Measurements from ENCODE around the gene TCTN3.
A peak's percentile ranks its signal among the peaks of the same experiment; 100 is the strongest.
"Not testable (repeated sequence)": the region's sequence is repeated elsewhere in the genome, so short reads cannot be mapped to it uniquely, and the experiment has no call there.

TCTN3 gene, protein sequence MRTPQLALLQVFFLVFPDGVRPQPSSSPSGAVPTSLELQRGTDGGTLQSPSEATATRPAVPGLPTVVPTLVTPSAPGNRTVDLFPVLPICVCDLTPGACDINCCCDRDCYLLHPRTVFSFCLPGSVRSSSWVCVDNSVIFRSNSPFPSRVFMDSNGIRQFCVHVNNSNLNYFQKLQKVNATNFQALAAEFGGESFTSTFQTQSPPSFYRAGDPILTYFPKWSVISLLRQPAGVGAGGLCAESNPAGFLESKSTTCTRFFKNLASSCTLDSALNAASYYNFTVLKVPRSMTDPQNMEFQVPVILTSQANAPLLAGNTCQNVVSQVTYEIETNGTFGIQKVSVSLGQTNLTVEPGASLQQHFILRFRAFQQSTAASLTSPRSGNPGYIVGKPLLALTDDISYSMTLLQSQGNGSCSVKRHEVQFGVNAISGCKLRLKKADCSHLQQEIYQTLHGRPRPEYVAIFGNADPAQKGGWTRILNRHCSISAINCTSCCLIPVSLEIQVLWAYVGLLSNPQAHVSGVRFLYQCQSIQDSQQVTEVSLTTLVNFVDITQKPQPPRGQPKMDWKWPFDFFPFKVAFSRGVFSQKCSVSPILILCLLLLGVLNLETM

GRCh38 chr10:95693668-95694534, at the start of gene TCTN3:
Gene TCTN3 (minus strand): TSS chr10:95693927. CDS start chr10:95693899, 28 bp downstream.
- DNase-seq (ENCODE audit: low read depth in 2 of 2): peak; percentile 89 to 92

GRCh38 chr10:95742962-95743535, 49.3 kb upstream of the TCTN3 start:
- DNase-seq (ENCODE audit: low read depth in 2 of 2): no peak

- no peak for DNase-seq (ENCODE audit: low read depth in 2 of 2)
Measured at GRCh38 chr10:95742485-95742884, 48.8 kb upstream of the TCTN3 start.

GRCh38 chr10:95741807-95742467, 48.2 kb upstream of the TCTN3 start:
- no peak for DNase-seq (ENCODE audit: low read depth in 2 of 2)

- DNase-seq (ENCODE audit: low read depth in 2 of 2): no peak
Measured at GRCh38 chr10:95739056-95739455, 45.3 kb upstream of the TCTN3 start.

DNA sequence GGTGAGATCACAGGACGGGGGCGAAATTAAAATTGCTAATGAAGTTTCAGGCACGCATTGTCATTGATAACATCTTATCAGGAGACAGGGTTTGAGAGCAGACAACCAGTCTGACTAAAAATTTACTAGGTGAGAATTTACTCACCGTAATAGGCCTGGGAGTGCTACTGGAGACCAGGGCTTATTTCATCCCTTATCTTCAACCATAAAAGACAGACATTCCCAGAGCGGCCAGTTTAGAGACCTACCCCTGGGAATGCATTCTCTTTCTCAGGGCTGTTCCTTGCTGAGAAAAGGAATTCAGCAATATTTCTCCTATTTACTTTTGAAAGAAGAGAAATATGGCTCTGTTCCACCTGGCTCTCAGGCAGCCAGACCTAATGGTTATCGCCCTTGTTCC, 39.2 kb upstream of the TCTN3 start:
- not testable (repeated sequence) for DNase-seq (ENCODE audit: low read depth in 2 of 2)

- no peak for DNase-seq (ENCODE audit: low read depth in 2 of 2)
Measured at GRCh38 chr10:95730233-95730632, 36.5 kb upstream of the TCTN3 start.

GRCh38 chr10:95729323-95730055, 35.8 kb upstream of the TCTN3 start:
- no peak for DNase-seq (ENCODE audit: low read depth in 2 of 2)

GRCh38 chr10:95728526-95728925, 34.8 kb upstream of the TCTN3 start:
- DNase-seq (ENCODE audit: low read depth in 2 of 2): no peak

DNA sequence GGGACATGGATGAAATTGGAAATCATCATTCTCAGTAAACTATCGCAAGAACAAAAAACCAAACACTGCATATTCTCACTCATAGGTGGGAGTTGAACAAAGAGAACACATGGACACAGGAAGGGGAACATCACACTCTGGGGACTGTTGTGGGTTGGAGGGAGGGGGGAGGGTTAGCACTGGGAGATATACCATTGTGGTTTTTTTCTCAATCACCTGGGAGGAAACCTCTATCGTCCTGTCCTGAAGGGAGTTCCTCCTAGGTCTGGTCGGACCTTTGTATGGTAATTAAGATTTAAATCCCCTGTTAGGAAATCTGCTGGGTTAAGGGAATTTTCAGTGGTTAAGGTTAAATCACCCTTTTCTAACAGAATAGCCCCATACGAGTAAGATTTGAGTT, 28.8 kb upstream of the TCTN3 start:
- DNase-seq (ENCODE audit: low read depth in 2 of 2): not testable (repeated sequence)

DNA sequence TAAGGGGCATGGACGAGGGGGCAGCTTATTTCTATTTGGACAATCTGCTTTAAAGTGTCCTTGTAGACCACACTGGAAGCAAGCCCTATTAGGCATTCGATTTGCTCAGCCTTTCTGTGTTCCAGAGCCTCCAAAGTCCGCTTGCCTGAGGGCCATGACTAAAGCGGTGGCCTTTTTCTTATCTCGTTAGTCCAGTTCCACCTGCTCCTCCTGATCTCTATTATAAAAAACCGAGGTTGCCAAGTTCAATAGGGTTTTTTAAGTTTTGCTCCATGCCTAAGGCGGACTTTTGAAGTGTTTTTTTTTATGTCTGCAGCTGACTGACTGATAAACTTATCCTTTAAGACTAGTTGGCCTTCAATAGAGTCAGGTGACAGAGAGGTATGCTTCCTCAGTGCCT, 27.0 kb upstream of the TCTN3 start:
- DNase-seq (ENCODE audit: low read depth in 2 of 2): not testable (repeated sequence)

- no peak for DNase-seq (ENCODE audit: low read depth in 2 of 2)
Measured at GRCh38 chr10:95716866-95717265, 23.1 kb upstream of the TCTN3 start.

DNA sequence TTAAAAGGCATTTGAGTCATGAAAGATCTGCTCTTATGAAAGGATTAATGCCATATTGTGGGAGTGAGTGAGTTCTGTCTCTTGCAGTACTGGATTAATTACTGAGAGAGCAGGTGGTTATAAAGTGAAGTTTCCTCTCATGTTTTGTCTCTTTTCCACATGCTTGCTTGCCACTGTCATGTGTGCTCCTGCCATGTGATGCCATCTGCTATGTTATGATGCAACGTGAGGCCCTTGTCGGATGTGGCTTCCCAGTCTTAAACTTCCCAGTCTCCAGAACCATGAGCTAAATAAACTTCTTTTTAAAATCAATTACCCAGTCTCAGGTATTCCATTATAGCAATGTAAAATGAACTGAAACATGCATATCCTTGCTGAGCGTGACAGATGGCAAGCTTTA, 22.7 kb upstream of the TCTN3 start:
- no peak for DNase-seq (ENCODE audit: low read depth in 2 of 2)

DNA sequence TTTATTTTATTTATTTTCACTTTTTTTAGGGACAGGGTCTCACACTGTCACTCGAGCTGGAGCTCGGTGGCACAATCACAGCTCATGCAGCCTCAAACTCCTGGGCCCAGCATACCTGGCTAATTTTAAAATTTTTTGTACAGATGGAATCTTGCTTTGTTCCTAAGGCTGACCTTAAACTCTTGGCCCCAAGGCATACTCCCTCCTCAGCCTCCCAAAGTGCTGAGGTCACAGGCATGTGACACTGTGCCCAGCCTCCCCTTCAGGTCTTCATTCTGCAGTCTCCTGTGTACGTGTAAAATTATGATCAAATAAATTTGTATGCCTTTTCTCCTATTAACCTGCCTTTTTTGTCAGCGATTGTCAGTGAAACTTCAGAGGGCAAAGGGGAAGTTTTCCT, 17.8 kb upstream of the TCTN3 start:
- no peak for DNase-seq (ENCODE audit: low read depth in 2 of 2)

DNA sequence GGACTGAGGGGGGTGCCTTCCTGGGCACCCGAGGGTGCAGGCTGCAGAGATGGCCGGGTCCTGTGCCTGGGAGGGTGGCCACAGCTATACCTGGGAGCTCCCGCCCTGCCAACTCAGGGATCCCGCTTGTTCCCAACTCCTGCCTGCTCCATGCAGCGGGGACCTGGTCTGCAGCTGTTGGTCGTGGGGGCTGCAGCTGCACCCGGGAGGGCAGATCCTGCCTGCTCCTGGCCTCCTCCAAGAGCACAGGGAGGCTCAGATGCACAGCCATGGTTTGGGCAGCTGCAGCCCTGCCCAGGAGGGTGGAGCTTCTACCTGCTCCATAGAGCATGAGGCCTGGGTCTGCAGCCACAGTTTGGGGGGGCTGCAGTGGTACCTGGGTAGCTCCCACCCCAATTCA, 13.3 kb upstream of the TCTN3 start:
- DNase-seq (ENCODE audit: low read depth in 2 of 2): no peak

- no peak for DNase-seq (ENCODE audit: low read depth in 2 of 2)
Measured at GRCh38 chr10:95706573-95706972, 12.8 kb upstream of the TCTN3 start.

DNA sequence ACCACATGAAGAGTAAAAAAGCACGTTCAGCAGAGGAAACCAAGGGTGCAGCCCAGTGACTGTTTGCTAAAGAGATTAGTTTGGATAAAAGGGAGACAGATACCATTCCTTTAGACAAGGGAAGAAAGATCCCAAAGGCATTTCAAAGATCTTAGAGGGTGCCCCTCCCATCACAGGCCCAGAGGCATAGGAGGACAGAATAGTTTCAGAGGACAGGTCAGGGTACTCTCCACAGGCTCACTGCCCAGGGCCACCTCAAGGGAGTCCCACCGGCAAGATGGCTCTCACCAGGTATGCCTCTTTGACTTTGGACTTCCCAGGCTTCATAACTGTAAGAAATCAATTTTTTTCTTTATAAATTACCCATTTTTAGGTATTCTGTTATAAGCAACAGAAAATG, 4.7 kb upstream of the TCTN3 start:
- no peak for DNase-seq (ENCODE audit: low read depth in 2 of 2)

- no peak for DNase-seq (ENCODE audit: low read depth in 2 of 2)
Measured at GRCh38 chr10:95697429-95697828, 3.7 kb upstream of the TCTN3 start.

DNA sequence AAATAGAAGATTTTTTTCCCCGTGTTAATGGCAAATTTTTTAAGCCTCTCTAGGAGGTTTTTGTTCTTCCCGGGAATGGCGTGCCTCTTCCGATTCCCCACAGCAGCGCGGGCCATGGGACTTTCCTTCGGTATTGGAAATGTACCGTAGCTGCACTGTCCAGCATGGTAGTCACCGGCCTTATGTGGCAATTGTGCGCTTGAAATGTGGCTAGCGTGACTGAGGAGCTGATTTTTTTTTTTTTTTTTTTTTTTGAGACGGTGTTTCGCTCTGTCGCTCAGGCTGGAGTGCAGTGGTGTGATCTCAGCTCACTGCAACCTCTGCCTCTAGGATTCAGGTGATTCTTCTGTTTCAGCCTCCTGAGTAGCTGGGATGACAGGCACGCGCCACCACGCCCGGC, 938 bp upstream of the TCTN3 start:
- DNase-seq (ENCODE audit: low read depth in 2 of 2): no peak

GRCh38 chr10:95693071-95693667, 558 bp downstream of the TCTN3 start:
- no peak for DNase-seq (ENCODE audit: low read depth in 2 of 2)
